PC-9 (cell line): ENCODE measurements around the gene HYDIN.

ENCODE experiments used
- CTCF ChIP-seq: fragments of 200-600 bp; sonication (generic); conservative IDR thresholded peaks from 2 replicates; pipeline ENCODE4 v1.6.1; 2017; ENCODE audit warnings: mixed run types, antibody characterized with exemption, mild to moderate bottlenecking, moderate library complexity
- EZH2 ChIP-seq: fragments of 200-600 bp; sonication (generic); IDR thresholded peaks from 2 replicates; pipeline ENCODE4 v1.8.0; 2017; ENCODE audit warnings: antibody characterized with exemption, low read depth

DNA sequence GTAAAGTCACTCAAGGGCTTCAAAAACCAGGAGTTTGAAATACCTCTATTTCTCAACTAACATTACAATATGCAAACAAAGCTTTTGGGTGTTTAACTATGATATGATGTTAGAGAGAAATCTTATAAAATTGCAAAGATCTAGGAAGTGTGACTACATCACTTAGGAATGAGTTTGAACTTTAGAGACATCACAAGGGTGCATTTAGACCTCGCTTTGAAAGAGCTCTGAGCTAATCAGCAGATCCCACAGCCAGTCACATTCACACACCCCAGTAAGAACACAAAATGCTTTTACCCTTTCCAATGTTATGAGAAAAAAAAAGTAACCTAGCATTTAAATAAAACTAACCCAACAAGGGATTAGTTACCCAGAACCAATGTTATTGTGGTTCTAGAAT lies 45.2 kb downstream of the HYDIN start:
- TF ChIP-seq CTCF (no peak), EZH2 (no peak)
